ENCODE results near the gene FOXP1.
"Not testable (repeated sequence)": the region's sequence is repeated elsewhere in the genome, so short reads cannot be mapped to it uniquely, and the experiment has no call there.

FOXP1 gene

GRCh38 chr3:71526448-71526847, 57.1 kb downstream of the FOXP1 start:
- DNase-seq = not testable (repeated sequence)

DNA sequence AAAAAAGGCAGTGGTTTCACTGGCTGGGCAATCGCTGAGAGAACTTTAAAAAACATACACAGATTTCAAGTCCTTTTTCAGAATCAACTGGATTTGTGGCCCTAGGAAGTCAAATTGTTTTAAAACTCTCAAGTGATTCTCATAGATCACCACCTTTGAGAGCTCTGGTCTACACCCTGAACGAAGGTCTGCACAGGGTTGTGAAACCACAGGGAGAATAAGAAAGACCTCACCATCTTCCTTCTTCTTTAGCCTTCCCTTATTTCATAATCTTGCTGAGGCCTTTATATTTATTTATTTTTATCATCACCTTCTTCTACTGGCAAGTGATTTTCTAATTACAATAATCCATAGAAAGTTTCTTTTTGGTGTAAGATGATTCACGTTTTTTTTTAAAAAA, 58.1 kb downstream of the FOXP1 start:
- DNase-seq = no peak

- DNase-seq = no peak
Measured at GRCh38 chr3:71524672-71525071, 58.9 kb downstream of the FOXP1 start.

DNA sequence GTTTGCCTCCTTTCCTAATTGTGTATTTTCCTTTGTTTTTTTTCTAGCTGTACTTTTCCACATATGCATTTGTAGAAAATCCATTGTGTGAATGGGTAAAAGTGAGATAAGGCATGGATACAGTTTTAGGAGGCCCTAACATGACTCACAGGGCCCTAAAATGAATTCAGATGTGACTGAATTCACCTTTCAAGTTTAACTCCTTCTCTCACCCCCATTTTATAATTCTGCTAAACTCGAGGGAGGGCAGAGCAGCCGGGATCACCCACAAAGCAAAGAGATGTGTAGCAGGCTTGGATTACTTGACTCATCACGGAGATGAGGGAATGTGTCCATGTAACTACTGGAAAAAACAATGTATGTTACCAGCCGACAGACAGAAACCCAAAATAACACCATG, 59.9 kb downstream of the FOXP1 start:
- no peak for DNase-seq

DNA sequence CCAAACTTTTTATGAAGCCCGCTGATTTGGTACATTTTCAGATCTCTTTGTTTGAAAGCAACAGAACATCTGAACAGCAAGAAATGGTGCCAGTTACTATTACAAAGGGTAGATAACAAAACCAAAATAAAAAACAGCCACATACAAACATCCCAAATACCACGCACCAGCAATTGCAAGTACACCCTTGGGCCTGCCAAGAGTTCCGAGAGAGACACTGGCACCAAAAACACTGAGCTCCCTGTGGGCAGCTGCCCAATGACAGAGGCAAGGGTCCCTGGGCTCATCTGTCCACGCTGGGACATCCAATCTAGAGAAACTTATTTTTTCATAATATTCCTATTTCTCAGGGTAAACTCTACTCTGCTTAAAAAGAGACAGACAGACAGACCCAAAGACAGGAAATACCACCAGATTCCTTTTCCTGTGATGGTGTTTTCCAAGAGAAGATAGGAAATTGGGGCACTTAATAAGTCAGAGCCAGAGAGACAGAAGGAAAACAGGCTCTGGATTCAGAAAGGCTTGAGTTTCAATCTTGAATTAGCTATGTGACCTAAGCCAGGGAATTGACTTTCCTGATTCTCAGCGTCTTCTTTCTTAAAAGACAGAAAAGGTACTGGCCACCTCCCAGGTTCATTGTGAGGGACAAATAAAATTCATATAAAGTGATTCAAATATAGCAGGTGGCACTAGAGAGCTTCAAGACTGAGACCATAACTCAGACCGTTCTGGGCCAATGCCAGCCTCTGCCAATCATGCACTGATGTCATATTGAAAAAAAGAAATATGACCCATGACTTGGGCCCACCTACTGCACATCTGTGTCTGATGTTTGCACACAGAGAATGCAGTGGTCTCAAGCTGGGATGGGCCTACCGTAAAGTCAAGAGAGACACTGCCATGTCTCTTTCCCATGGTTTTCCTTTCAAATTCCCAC, 61.3 kb downstream of the FOXP1 start:
- DNase-seq = no peak

- no peak for DNase-seq
Measured at GRCh38 chr3:71521021-71521352, 62.5 kb downstream of the FOXP1 start.

DNA sequence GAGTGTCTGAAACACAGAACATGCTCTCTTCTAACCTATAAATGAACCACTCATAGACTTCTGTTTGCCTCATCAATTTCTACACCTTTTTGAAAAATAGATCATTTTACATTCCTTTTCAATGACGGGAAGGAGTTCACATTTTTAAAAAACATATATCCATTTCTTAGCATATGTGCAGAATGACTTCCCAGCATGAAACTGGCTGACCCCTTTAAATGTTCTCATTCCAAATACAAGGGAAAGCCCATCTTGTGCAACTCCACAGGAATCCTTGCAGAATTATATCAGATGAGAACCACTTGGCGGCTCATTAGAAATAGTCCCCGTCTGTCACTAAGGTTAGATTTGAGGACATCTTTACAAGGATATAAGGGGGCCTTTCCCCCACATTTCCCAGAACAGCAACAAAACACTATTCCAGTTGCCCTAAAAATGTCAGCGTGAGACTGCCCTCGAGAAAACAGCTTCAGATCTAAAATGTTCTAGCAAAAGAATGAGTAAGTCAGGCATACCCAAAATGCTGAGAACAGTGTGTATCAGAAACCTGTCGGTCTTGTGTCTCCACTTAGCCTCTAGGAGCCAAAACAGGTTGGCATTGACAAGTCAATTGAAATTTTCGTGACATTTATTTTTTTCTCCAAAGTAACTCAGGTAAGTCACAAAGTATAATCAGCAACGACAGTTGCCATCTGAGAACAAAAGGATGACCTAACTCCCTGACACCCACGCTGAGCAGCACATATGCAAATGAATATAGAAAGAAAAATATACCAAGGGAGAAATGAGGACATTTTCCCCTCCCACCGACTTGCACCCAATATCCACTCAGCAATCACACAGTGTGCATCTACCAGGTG, 63.1 kb downstream of the FOXP1 start:
- no peak for DNase-seq

DNA sequence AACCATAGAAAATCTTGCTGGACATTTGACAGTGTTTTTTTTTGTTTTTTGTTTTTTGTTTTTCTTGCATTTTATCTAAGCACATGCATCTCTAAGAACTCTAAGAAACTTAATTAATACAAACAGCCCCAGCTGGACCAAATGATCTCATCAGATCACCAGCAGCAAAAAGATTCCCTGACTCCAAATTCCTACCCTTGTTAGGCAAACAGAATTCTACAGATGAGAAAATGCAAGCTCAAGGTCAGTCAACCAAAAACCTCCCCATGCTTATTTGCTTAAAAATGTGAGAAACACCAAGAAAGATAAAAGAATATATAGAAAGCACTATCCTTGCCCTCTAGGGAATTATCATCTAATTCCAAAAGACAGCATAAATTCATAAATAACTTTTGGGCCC, 65.4 kb downstream of the FOXP1 start:
- DNase-seq = no peak

- no peak for DNase-seq
Measured at GRCh38 chr3:71517271-71517791, 66.2 kb downstream of the FOXP1 start.

DNA sequence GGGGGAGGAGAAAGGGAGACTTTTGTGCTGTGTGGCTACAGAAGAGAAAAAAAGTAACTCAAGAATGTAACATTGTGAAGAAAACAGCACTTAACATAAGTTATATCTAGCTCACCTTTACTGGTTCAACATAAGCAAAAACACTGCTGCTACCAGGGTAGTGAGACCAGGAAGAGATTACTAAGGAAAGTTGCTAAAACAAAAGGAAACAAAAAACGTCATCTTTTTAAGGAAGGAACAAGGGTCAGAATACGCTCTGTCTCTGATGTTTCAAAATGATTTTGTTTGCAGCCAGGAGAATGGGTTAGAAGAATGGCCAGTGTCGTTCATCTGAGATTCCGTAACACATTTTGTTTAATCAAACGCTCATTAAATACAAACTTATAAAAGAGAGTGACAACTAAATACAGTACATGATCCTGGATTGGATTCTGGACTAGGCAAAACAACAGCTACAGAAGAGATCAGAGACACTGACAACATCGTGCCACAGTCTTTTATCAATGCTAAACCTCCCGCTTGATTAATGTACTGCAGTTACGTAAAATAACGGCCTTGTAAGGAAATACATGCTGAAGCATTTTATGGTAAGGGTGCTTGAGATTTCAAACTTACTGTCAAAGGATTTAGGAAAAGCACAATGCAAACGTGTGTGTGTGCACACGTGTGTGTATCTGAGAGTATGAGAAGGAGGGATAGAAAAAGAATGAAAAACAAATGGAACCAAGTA, 67.7 kb downstream of the FOXP1 start:
- no peak for DNase-seq

GRCh38 chr3:71514621-71515020, 68.9 kb downstream of the FOXP1 start:
- no peak for DNase-seq

DNA sequence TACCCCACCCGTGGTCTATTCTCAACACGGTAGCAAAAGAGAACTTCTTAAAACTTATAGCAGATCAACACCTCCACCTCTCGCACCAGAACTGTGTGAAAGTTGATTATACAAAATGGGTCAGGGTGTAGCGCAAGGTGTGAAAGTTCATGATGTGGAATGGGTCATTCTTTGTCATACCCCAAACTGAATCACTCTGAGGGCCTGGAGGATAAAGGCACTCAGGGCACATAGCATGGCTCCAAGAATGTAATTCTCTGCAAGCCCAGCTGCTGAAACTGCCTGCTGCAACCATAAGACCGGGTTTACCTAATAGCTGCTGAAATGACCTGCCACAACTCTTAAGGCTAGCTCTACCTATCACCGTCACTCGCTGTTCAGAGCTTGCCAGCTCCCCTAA, 70.0 kb downstream of the FOXP1 start:
- DNase-seq = no peak

DNA sequence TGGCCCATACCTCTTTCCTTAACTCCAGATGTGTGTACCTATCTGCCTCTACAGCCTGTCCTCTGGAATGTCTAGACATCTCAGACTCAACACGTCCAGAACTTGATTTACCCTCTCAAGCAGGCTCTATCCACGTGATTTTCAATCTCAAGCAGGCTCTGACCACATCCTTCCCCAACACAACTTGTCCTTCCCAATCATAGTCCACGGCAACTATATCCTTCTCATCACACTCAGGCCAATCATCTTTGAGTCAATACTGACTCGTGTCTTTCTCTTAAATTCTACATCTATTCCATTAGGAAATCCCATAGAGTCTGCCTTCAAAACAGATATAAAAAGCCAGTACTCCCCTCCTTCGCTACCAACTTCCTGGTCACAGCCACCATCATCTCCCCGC, 70.4 kb downstream of the FOXP1 start:
- DNase-seq = no peak

- DNase-seq = no peak
Measured at GRCh38 chr3:71512544-71512943, 71.0 kb downstream of the FOXP1 start.

DNA sequence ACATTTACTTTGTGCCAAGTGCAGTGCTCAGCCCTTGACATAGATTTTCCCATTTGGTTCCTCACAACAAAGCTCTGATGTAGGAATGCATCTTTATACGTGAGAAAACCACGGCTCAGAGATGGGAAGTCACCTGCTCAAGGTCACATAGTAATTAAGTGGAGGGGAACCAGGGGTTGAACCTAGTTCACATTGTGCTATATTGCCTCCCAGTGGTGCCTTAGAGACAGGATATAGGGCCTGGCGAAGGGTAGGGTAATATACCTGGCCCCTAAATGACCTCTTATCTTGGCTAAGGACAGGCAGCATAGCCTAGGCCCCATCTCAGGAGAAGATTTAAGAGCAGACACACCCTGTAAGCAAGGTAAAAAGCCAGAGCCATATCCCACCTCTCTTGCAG, 71.5 kb downstream of the FOXP1 start:
- no peak for DNase-seq

DNA sequence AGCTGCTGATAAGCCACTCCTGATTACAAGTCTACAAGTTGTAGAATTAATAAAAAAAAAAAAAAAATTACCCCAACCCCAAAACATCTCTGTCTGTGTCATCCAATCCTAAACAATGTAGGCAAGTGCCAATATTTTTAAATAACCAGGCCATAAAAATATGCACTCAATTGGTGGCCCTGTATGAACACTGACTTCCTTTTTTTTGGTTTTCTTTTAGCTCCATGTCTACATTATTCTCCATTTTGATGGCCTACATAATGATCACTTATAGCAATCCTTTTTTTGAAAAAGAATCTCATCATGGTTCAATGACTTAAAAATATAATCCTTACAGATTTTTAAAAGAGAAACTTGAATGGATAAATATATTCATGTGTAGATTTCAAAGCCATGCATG, 72.1 kb downstream of the FOXP1 start:
- DNase-seq = no peak

DNA sequence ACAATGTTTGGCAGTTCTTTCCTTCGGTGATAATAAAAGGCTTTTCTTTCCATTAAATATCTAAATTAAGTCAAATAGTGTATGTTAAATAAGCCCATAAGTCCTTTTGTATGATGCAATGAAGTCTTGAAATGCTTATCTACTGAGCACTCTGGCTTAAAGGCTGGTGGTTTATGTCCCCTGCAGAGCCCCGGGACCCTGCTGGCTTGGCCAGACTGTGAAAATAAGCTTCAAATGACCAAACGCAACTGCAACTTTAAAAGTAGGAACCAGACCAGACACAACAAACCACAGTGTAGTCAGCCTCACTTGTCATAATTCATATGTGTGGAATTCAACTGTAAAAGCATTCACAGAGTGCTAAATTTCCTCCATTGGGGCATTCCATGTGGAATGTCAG, 72.5 kb downstream of the FOXP1 start:
- no peak for DNase-seq

DNA sequence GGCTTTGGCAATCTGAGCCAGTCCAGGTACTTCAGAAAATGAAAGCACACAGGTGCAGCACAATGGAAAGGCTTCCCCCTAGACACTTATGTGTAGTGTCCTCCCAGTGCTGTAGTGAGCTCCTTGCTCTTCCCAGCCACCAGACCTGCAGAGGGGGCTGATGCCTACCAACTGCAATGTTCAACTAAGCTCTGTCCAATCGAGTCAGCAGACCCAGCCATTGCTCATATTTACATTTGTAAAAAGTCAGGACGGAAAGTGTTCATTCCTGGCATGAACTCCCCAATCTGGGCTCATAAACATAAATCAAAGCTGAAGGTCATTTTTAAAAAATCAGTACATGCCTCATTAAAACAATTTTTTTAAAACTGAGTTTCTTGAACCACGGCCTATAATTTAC, 73.0 kb downstream of the FOXP1 start:
- DNase-seq = no peak

GRCh38 chr3:71509066-71509465, 74.5 kb downstream of the FOXP1 start:
- no peak for DNase-seq

DNA sequence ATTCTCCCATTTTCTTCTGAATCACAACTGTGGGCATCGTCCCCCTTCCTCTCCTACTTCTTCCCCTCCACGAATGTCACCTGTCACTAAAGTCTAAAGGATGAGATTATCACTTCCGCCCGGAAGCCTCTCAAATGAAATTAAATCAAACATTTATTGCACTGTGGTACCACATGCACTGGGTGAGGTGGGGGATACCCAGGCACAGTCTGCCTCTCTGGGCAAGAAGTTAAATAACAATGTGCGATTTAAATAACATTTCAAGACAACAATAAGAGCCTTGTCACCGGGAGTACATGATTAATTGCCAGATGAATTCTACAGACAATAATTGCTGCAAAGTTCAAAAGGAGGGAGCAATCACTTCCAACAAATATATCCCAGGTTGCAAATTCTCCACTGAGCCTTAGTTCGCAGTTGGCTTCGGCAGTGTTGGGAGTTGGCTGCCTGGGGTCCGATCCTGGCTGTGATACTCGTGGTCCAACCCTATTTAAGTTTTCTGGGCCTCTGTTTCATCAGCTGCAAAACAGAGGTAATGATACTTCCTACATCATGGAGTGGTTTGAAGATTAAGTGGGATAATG, 77.7 kb downstream of the FOXP1 start:
- no peak for DNase-seq

GRCh38 chr3:71504250-71505036, 79.1 kb downstream of the FOXP1 start:
- no peak for DNase-seq

Measured in NCI-H774 (cell line).